ENCODE data around the gene GPR45.

GPR45 gene

DNA sequence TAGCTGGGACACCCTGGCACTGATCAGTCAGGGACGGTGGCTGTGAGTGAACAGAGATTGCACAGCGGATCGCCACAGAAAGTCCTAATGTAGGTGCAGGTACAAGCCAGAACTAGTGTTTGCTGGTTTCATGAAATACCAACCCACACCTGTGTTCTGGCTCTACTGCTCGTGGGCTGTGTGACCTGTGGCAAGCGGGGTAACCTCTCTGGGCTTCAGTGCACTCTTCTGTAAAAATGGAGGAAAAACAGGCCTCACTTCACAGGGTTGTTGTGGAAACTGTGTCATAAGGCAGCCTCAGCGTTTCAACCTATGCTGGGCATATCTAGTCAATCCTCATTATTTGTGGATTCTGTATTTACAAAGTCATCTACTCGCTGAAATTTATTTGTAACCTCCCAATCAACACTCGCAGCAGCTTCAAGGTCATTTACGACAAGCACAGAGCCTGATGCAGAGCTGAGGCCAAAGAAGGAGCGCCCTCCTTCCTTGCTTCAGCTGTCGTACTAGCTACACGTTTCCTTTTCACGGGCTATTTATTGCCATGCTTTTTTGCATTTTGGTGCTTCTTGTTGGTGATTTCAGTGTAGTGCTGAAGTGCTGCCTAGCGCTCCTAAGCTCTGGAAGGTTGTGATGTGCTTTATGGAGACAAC, 30.0 kb downstream of the GPR45 start:
- H3K9me3 ChIP-seq (ENCODE audit: insufficient read depth, low read length): no peaks in the 10 kb centered on the region
- no peaks in the 10 kb centered on the region for H3K27me3 ChIP-seq (ENCODE audit: low read length)
- no peaks in the 10 kb centered on the region for H3K9me2 ChIP-seq (replicated peaks; ENCODE audit: insufficient read depth, low read length)
- no peaks in the 10 kb centered on the region for H3K79me2 ChIP-seq (ENCODE audit: insufficient read depth, low read length)
- peaks cover 15% of the 10 kb centered on the region; the same call in 1 of the 2 replicates for H3K36me3 ChIP-seq (ENCODE audit: low read length)
- no peak overlapping the region for H3K4me2 ChIP-seq (ENCODE audit: low read depth, low read length, poor library complexity, severe bottlenecking)
- no peak overlapping the region for H3K27ac ChIP-seq (ENCODE audit: low read depth, low read length)
- TF ChIP-seq EZH2phosphoT487 (conservative IDR thresholded peaks at IDR 0.05; ENCODE audit: low read length): no peak
- TF ChIP-seq, protein P1, sequence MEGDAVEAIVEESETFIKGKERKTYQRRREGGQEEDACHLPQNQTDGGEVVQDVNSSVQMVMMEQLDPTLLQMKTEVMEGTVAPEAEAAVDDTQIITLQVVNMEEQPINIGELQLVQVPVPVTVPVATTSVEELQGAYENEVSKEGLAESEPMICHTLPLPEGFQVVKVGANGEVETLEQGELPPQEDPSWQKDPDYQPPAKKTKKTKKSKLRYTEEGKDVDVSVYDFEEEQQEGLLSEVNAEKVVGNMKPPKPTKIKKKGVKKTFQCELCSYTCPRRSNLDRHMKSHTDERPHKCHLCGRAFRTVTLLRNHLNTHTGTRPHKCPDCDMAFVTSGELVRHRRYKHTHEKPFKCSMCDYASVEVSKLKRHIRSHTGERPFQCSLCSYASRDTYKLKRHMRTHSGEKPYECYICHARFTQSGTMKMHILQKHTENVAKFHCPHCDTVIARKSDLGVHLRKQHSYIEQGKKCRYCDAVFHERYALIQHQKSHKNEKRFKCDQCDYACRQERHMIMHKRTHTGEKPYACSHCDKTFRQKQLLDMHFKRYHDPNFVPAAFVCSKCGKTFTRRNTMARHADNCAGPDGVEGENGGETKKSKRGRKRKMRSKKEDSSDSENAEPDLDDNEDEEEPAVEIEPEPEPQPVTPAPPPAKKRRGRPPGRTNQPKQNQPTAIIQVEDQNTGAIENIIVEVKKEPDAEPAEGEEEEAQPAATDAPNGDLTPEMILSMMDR (IDR thresholded peaks at IDR 0.05; ENCODE audit: insufficient read depth, low read length, poor library complexity, severe bottlenecking): no peak
- H2AFZ ChIP-seq (ENCODE audit: low read depth, low read length, severe bottlenecking): no peak overlapping the region
- no peak overlapping the region for H3K4me3 ChIP-seq (ENCODE audit: insufficient read depth, low read length, poor library complexity, severe bottlenecking)
- H4K20me1 ChIP-seq (ENCODE audit: low read depth, low read length): no peaks in the 10 kb centered on the region
- no peak overlapping the region for H3K9ac ChIP-seq (ENCODE audit: low read length)
- H3F3A ChIP-seq (ENCODE audit: insufficient read depth): no peaks in the 10 kb centered on the region

GRCh38 chr2:105272176-105272575, 30.6 kb downstream of the GPR45 start:
- no peak overlapping the region for H3K4me3 ChIP-seq (ENCODE audit: insufficient read depth, low read length, poor library complexity, severe bottlenecking)
- H3K9ac ChIP-seq (ENCODE audit: low read length): no peak overlapping the region
- no peaks in the 10 kb centered on the region for H3K27me3 ChIP-seq (ENCODE audit: low read length)
- H3K79me2 ChIP-seq (ENCODE audit: insufficient read depth, low read length): no peaks in the 10 kb centered on the region
- no peak overlapping the region for H3K4me2 ChIP-seq (ENCODE audit: low read depth, low read length, poor library complexity, severe bottlenecking)
- TF ChIP-seq, protein P1 (IDR thresholded peaks at IDR 0.05; ENCODE audit: insufficient read depth, low read length, poor library complexity, severe bottlenecking): no peak
- no peak for TF ChIP-seq EZH2phosphoT487 (conservative IDR thresholded peaks at IDR 0.05; ENCODE audit: low read length)
- H3K9me3 ChIP-seq (ENCODE audit: insufficient read depth, low read length): no peaks in the 10 kb centered on the region
- H3K9me2 ChIP-seq (replicated peaks; ENCODE audit: insufficient read depth, low read length): no peaks in the 10 kb centered on the region
- H3K36me3 ChIP-seq (ENCODE audit: low read length): peaks cover 20% of the 10 kb centered on the region; the same call in 1 of the 2 replicates
- no peaks in the 10 kb centered on the region for H4K20me1 ChIP-seq (ENCODE audit: low read depth, low read length)
- no peak overlapping the region for H2AFZ ChIP-seq (ENCODE audit: low read depth, low read length, severe bottlenecking)
- H3F3A ChIP-seq (ENCODE audit: insufficient read depth): no peaks in the 10 kb centered on the region
- H3K27ac ChIP-seq (ENCODE audit: low read depth, low read length): no peak overlapping the region

- Histone ChIP-seq H3K79me2 (ENCODE audit: insufficient read depth, low read length) (no peaks in the 10 kb centered on the region), H3K4me2 (ENCODE audit: low read depth, low read length, poor library complexity, severe bottlenecking) (no peak overlapping the region), H2AFZ (ENCODE audit: low read depth, low read length, severe bottlenecking) (no peak overlapping the region), H3K4me3 (ENCODE audit: insufficient read depth, low read length, poor library complexity, severe bottlenecking) (no peak overlapping the region), H3K27me3 (ENCODE audit: low read length) (no peaks in the 10 kb centered on the region), H3K9me2 (replicated peaks; ENCODE audit: insufficient read depth, low read length) (no peaks in the 10 kb centered on the region), H3K27ac (ENCODE audit: low read depth, low read length) (no peak overlapping the region), H3K9ac (ENCODE audit: low read length) (no peak overlapping the region), H3F3A (ENCODE audit: insufficient read depth) (no peaks in the 10 kb centered on the region), H3K36me3 (ENCODE audit: low read length) (peaks cover 15% of the 10 kb centered on the region; the same call in 1 of the 2 replicates), H3K9me3 (ENCODE audit: insufficient read depth, low read length) (no peaks in the 10 kb centered on the region), H4K20me1 (ENCODE audit: low read depth, low read length) (no peaks in the 10 kb centered on the region)
- no peak for TF ChIP-seq EZH2phosphoT487 (conservative IDR thresholded peaks at IDR 0.05; ENCODE audit: low read length)
- TF ChIP-seq, protein P1 (IDR thresholded peaks at IDR 0.05; ENCODE audit: insufficient read depth, low read length, poor library complexity, severe bottlenecking): no peak
Observed at GRCh38 chr2:105274046-105274445, 32.5 kb downstream of the GPR45 start.
